Mucosa of descending colon (tissue), 3 donors: ENCODE data around the gene COL4A2. TPM values are rescaled to one million over a fixed set of nuclear protein-coding genes. Genes with fewer than 3 reads are reported as not detected.

ENCODE experiments used
- ATAC-seq: fragments of 200-7000 bp; cut with Tn5 transposase; one replicate; pipeline ENCODE4 v1.9.1; 2020; ENCODE audit warnings: mild to moderate bottlenecking, moderate library complexity
- DNase-seq, 3 donors: peaks; one replicate each; pipeline ENCODE4 v3.0.0-alpha.2; 2020
- H3K36me3 ChIP-seq: fragments of 200-600 bp; one replicate; pipeline ENCODE4 v1.8.0; 2021; ENCODE audit warnings: low read depth, mild to moderate bottlenecking
- H3K4me1 ChIP-seq: fragments of 200-600 bp; one replicate; pipeline ENCODE4 v1.8.0; 2021; ENCODE audit warnings: low read depth, mild to moderate bottlenecking
- H3K4me3 ChIP-seq: fragments of 200-600 bp; one replicate; pipeline ENCODE4 v1.8.0; 2021; ENCODE audit warnings: mild to moderate bottlenecking
- H3K9me3 ChIP-seq: fragments of 200-600 bp; one replicate; pipeline ENCODE4 v1.8.0; 2021; ENCODE audit warnings: mild to moderate bottlenecking
- CTCF ChIP-seq: fragments of 200-600 bp; IDR thresholded peaks from one replicate; pipeline ENCODE4 v1.8.0; 2022; ENCODE audit warnings: antibody characterized with exemption, mild to moderate bottlenecking
- intact Hi-C, 2 donors: fragments of 100-400 bp; cut with DNase I in 1 of 2; cut with micrococcal nuclease in 1 of 2; formaldehyde crosslinking; loops; one replicate each; pipeline versions ENCODE4 v1.11.0 to v1.11.1; 2022; cut with DNase I, micrococcal nuclease
- total RNA-seq, 3 donors: library from RNA; stranded (reverse); fragmentation: NEBNext Ultra II Directional in 2 of 3; extraction: Animal tissue kit (Norgen Biotek cat#: 25700) in 2 of 3; gene quantifications; one replicate each; pipeline versions ENCODE4 v1.2.1 to v1.2.4, GENCODE V29; 2021 to 2023
- donor health status: DM: no; HTN: no; CAD: no; lungs with moderate emphysema.
- donor health status: DM: no; HTN: no; CAD: no.
- donor health status: DM: no; HTN: yes; CAD: no.

Gene COL4A2
- total RNA-seq, 3 donors from 2014 or later = 33.5 to 389 (median 74.2) TPM

GRCh38 chr13:110379905-110380341 is 72.8 kb downstream of the COL4A2 start:
- Histone ChIP-seq H3K4me3 (no peak overlapping the region), H3K36me3 (no peaks in the 10 kb centered on the region), H3K4me1 (no peaks in the 10 kb centered on the region), H3K9me3 (no peaks in the 10 kb centered on the region)
- DNase-seq (no peak), ATAC-seq (no peak)
- intact Hi-C loops = no loop called here
- no peak for TF ChIP-seq CTCF

- Histone ChIP-seq H3K4me1 (no peaks in the 10 kb centered on the region), H3K36me3 (no peaks in the 10 kb centered on the region), H3K4me3 (no peak overlapping the region), H3K9me3 (no peaks in the 10 kb centered on the region)
- intact Hi-C loops = no loop called here
- DNase-seq = no peak
- no peak for TF ChIP-seq CTCF
- no peak for ATAC-seq
Observed at GRCh38 chr13:110380359-110381028, 73.4 kb downstream of the COL4A2 start.

GRCh38 chr13:110381029-110381360 is 73.9 kb downstream of the COL4A2 start:
- Histone ChIP-seq H3K4me1 (no peaks in the 10 kb centered on the region), H3K4me3 (no peak overlapping the region), H3K9me3 (no peaks in the 10 kb centered on the region), H3K36me3 (no peaks in the 10 kb centered on the region)
- intact Hi-C loops = no loop called here
- TF ChIP-seq CTCF = no peak
- DNase-seq (no peak), ATAC-seq (no peak)

GRCh38 chr13:110382229-110382628 is 75.1 kb downstream of the COL4A2 start:
- no peak for DNase-seq
- no peaks in the 10 kb centered on the region for H3K4me1 ChIP-seq

GRCh38 chr13:110382830-110383229 is 75.7 kb downstream of the COL4A2 start:
- intact Hi-C loops = no loop called here
- no peak for TF ChIP-seq CTCF
- Histone ChIP-seq H3K9me3 (no peaks in the 10 kb centered on the region), H3K36me3 (no peaks in the 10 kb centered on the region), H3K4me3 (no peak overlapping the region), H3K4me1 (no peaks in the 10 kb centered on the region)
- ATAC-seq = no peak
- no peak for DNase-seq

More at GRCh38 chr13:110382229-110382628, 75.1 kb downstream of the COL4A2 start:
- Histone ChIP-seq H3K4me3 (no peak overlapping the region), H3K36me3 (no peaks in the 10 kb centered on the region), H3K9me3 (no peaks in the 10 kb centered on the region)
- no peak for TF ChIP-seq CTCF
- ATAC-seq = peak; percentile 40
- intact Hi-C loops = no loop called here
